GM12801 (cell line): ENCODE measurements around the gene FNDC10.

Experiments used
- TF ChIP-seq, protein P1 (sequence below): IDR thresholded peaks from one replicate; pipeline ENCODE4 v1.5.1; 2011; ENCODE audit warnings: control low read depth; ENCODE audit not compliant: insufficient read length; ENCODE audit errors: extremely low read depth

The FNDC10 gene

DNA sequence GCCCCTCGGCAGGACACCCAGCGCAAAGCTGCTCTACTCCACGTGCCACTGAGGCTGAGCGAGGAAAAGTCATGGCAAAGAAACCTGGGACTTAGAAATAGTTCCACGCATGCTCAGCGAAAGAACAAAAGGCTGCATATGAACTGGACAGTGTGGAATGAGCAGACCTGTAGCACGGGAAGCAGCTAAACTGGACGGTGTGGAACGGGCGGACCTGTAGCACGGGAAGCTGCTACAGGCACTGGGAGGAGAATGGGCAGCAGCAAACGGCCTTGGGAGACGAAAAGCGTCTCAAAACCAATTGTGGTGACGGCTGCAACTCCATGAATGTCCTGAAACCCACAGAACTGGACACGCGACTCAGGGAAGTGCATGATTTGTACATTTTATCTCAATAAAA, 40.9 kb downstream of the FNDC10 start:
- TF ChIP-seq, protein P1, sequence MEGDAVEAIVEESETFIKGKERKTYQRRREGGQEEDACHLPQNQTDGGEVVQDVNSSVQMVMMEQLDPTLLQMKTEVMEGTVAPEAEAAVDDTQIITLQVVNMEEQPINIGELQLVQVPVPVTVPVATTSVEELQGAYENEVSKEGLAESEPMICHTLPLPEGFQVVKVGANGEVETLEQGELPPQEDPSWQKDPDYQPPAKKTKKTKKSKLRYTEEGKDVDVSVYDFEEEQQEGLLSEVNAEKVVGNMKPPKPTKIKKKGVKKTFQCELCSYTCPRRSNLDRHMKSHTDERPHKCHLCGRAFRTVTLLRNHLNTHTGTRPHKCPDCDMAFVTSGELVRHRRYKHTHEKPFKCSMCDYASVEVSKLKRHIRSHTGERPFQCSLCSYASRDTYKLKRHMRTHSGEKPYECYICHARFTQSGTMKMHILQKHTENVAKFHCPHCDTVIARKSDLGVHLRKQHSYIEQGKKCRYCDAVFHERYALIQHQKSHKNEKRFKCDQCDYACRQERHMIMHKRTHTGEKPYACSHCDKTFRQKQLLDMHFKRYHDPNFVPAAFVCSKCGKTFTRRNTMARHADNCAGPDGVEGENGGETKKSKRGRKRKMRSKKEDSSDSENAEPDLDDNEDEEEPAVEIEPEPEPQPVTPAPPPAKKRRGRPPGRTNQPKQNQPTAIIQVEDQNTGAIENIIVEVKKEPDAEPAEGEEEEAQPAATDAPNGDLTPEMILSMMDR: no peak

DNA sequence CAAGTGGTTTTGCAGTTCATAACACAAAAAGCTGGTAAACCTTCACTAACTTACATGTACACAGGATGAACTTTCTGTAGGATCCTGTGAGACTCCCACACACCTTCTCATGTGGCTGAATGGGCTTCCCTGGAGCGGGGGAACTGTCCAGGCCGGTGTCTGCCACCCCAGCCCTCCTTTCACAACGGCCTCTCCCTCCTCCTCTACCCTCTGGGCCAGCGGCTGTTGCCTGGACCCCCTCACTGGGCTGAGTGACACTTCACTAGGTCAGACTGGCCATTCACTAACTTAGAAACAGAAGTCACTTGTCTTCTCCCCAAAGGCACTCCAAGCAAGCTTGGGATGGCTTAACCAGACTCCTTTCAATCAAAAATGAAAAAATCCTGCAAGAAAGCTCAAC, 41.3 kb downstream of the FNDC10 start:
- TF ChIP-seq, protein P1: no peak

DNA sequence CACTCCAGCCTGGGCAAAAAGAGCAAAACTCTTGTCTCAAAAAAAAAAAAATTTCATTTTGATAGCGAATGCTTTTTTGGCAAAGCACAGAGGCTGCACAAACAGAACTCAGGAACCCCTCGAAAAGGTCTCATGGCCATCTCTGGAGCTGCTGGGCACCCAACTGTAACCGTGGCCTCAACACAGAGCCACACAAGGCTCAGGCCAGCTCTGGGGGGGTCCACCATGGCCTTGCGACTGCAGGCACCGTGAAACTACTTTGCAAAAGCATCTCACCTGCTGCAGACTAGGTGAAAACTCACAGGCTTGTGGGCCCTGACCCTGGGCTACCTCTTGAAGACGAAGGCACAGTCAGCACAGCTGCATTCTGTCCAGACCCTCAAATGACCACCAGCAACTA, 43.4 kb downstream of the FNDC10 start:
- TF ChIP-seq, protein P1: no peak

DNA sequence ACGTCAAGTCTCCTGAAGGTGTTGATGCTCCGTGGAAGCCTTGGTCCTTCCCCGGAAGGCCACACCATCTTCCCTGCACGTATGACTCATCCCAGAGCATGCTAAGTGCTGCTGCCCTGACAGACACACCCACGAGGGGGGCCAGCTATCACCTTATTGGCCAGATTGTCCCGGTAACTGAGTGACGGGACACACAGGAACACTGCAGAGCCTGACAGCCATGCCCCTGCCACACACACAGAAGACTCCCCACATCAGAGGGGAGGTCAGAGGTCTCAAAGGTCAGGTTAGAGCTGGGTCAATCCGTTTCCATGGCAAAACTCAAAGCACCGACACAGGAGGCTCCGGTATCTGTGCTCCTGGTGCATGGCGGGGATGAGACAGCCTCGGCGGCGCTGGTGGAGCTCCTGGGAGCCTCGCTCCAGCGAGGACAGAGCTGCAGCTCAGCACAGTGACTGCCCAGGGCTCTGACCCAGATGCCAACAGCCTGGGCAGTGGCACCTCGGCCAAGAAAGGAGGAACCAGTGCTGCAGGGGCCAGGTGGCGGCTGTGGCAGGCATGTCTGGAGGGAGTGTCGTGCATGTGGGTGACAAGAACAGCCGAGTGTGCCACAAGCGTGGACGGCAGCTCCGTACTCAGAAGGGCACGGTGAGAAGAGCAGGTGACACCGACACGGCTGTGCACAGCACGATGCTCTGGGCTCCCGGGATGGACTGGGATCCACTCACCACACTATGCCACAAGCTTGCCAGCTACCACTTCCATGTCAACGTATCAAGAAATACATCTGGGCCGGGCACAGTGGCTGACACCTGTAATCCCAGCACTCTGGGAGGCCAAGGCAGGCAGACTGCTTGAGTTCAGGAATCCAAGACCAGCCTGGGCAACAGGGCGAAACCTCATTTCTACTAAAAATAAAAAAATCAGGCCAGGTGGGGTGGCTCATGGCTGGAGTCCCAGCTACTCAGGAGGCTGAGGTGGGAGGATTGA, 44.7 kb downstream of the FNDC10 start:
- TF ChIP-seq, protein P1: no peak

DNA sequence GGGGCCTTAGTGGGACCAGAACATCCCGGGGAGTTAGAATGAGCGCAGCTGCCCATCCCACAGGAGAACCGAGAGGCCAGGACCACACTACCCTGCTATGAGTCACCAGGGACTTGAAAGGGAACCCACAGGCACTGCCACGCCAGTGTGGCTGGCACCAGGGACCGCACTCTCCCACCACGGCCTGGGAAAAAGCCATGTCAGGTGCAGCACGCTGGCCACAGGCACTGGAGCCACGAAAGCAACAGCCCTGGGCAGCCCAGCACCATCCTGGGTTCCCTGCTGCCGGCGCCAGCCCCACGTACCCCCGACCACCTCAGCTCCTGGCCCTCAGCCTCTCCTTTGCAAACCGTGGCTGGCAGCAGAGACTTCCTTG, 45.4 kb downstream of the FNDC10 start:
- TF ChIP-seq, protein P1: no peak

DNA sequence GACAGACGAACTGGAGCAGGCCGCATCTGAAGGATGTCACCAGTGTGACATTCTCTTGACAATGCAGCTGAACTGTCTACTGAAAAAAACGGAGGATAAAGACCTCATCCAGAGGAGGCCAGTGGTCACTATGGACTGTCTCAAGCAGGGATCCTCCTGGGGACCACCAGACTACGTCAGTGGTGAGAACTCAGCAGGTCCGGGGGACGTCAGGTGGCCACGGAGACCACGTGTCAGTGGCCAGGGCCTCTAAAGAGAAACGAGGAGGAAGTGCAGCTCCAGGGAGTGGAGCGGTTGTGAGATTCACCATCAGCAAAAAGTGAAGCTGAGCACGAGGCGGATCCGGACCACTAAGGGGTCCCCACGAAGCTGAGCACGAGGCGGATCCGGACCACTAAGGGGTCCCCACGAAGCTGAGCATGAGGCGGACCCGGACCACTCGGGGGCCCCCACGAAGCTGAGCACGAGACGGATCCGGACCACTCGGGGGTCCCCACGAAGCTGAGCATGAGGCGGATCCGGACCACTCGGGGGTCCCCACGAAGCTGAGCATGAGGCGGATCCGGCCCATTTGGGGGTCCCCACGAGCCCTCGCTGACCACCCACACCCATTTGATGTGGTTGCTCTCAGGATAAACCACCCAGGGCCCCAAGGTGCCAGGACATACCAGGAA, 46.0 kb downstream of the FNDC10 start:
- TF ChIP-seq, protein P1: no peak

DNA sequence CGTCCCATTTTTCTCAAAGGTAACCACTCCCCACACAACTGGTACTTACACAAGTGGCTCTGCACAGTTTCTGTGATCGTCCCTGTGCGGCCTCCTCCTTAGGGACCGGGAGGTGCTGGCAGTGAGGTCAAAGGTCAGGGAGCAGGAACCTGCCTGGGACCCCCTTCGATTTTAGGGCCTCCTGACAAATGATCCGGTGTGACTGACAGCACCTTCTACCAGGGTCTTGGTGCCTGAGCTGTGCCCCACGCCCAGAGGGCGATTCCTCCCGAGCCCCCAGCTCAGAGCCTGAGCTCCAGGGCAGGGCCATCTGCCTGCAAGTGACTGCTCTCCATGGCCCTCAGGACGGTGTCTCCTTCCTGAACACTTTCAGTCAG, 47.7 kb downstream of the FNDC10 start:
- TF ChIP-seq, protein P1: no peak
